Ishikawa (cell line): Measurements from ENCODE around the gene SLC24A3.

Experiments
- EGR1 ChIP-seq: IDR thresholded peaks from 2 replicates; pipeline ENCODE4 v1.6.1; 2012
- RAD21 ChIP-seq: IDR thresholded peaks from 2 replicates; pipeline ENCODE4 v1.6.1; 2012; ENCODE audit warnings: low read depth
- TF ChIP-seq, protein P1 (sequence below): IDR thresholded peaks from 2 replicates; pipeline ENCODE4 v1.6.1; 2012

DNA sequence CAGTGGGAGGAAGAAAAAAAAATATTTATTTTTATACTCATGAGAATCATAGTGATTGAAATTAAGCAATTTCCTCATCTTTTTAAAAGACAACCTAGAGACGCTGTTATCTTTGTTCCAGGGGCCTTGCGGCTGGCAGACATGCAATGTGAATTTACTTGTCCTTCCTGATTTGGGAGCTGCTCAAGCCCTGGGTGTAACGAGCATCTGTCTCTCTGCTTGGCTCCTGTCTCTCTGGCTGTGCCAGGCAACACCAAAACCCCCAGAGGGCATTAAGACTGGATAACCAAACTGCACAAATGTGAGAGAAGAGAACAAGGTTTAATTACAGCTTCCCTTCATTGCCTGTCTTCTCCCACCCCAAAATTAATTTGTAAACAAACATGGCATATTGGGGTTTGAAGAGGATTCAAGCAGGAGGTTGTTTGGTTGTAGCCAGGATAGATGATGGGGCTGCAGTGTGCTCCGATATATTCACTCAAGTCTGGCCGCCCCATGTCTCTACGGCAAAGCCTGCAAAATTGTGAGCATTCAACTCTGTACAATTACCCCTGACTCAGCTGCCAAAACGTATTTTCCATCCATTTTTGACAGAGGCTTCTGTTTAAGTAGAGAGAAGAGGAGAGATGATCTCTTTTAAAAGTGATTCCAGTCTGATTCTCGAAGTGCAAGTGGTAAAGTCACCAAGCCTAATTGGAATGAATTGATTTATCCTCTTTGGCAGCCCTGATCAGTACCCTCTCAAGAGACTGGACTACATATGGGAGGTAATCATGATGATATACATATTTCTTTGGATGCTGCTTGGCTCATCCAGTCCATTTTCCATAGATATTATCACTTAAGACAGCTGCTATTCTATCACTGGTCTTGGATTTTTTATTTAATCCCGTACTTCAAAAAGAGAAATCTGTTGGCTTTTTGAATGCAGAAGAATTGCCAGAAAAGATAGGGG, 170.2 kb downstream of the SLC24A3 start:
- TF ChIP-seq, protein P1, sequence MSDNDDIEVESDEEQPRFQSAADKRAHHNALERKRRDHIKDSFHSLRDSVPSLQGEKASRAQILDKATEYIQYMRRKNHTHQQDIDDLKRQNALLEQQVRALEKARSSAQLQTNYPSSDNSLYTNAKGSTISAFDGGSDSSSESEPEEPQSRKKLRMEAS = no peak
- TF ChIP-seq RAD21 = no peak
- TF ChIP-seq EGR1 = no peak
